HEK293 (cell line): ENCODE results near the gene MAP6.

Experiments used
- BCL11A ChIP-seq: fragments of 450-650 bp; formaldehyde crosslinking; IDR thresholded peaks from 2 replicates; pipeline ENCODE4 v1.5.1; 2016; ENCODE audit warnings: low read depth, missing biosample characterization, missing genetic modification characterization
- CTCF ChIP-seq: fragments of 450-650 bp; formaldehyde crosslinking; IDR thresholded peaks from 2 replicates; pipeline ENCODE4 v1.5.1; 2016; ENCODE audit warnings: missing biosample characterization, missing genetic modification characterization
- EGR2 ChIP-seq: fragments of 450-650 bp; formaldehyde crosslinking; IDR thresholded peaks from 2 replicates; pipeline ENCODE4 v1.5.1; 2016; ENCODE audit warnings: low read depth, missing biosample characterization, missing genetic modification characterization
- KLF9 ChIP-seq: fragments of 450-650 bp; formaldehyde crosslinking; IDR thresholded peaks from 2 replicates; pipeline ENCODE4 v1.5.1; 2016; ENCODE audit warnings: missing biosample characterization, missing genetic modification characterization, low read depth
- PBX3 ChIP-seq: sonication (generic); formaldehyde crosslinking; IDR thresholded peaks from 2 replicates; pipeline ENCODE4 v1.8.1; 2022; ENCODE audit warnings: mild to moderate bottlenecking, moderate library complexity, missing genetic modification reagents
- REST ChIP-seq: fragments of 450-650 bp; formaldehyde crosslinking; IDR thresholded peaks from 2 replicates; pipeline ENCODE4 v1.5.1; 2016; ENCODE audit warnings: missing biosample characterization, missing genetic modification characterization
- TCF7L2 ChIP-seq: IDR thresholded peaks from 2 replicates; pipeline ENCODE4 v1.6.1; 2011; ENCODE audit warnings: low read depth, mild to moderate bottlenecking, inconsistent platforms, low read length, moderate library complexity, borderline replicate concordance
- YY1 ChIP-seq: fragments of 450-650 bp; formaldehyde crosslinking; IDR thresholded peaks from 2 replicates; pipeline ENCODE4 v1.5.1; 2018; ENCODE audit warnings: missing biosample characterization, missing genetic modification characterization
- ZEB2 ChIP-seq: fragments of 450-650 bp; formaldehyde crosslinking; IDR thresholded peaks from 2 replicates; pipeline ENCODE4 v1.5.1; 2016; ENCODE audit warnings: missing biosample characterization, missing genetic modification characterization
- TF ChIP-seq, protein P1 (sequence below): fragments of 450-650 bp; IDR thresholded peaks from 2 replicates; pipeline ENCODE4 v1.5.1; 2018; ENCODE audit warnings: missing biosample characterization, missing genetic modification characterization

DNA sequence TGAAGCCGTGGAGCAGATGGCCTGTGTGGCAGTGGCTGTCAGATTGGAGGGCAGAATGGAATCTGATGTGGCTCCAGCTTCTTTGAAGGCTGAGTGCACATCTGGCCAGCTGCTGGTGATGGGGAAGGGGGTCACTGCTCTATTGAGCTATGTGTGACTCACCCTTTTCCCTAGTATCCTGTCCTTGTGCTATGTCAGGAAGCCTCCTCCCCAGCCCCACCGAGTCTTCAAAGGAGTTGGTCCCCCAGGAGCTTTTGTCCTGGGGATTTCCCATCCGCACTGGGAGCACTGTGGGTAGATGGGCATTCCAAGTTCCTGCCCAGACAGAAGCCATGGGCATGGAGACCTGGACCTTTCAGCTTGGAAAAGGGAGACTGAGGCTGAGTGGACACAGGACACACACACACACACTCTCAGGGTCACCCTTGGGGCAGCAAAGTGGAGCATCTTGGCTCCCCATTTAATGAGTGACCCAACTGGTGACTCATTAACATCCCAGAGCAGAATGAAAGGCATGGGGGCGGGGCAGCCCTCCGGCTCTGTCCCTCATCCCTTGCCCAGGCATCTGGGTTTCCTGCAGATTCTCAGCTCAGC, 103.5 kb downstream of the MAP6 start:
- TF ChIP-seq, protein P1, sequence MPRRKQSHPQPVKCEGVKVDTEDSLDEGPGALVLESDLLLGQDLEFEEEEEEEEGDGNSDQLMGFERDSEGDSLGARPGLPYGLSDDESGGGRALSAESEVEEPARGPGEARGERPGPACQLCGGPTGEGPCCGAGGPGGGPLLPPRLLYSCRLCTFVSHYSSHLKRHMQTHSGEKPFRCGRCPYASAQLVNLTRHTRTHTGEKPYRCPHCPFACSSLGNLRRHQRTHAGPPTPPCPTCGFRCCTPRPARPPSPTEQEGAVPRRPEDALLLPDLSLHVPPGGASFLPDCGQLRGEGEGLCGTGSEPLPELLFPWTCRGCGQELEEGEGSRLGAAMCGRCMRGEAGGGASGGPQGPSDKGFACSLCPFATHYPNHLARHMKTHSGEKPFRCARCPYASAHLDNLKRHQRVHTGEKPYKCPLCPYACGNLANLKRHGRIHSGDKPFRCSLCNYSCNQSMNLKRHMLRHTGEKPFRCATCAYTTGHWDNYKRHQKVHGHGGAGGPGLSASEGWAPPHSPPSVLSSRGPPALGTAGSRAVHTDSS (tag by site-specific recombination), result no peak
- TF ChIP-seq CTCF (tag by site-specific recombination) (no peak), KLF9 (tag by site-specific recombination) (no peak), PBX3 (CRISPR knock-in tag) (no peak), TCF7L2 (no peak), YY1 (tag by site-specific recombination) (no peak), EGR2 (no peak), BCL11A (tag by site-specific recombination) (no peak), ZEB2 (tag by site-specific recombination) (no peak), REST (tag by site-specific recombination) (no peak)
